Spinal cord (tissue), 10 donors: ENCODE data around the gene ARHGEF12. TPM values are rescaled to one million over a fixed set of nuclear protein-coding genes. Genes with fewer than 3 reads are reported as not detected.

ENCODE experiments used
- DNase-seq, 6 donors: peaks; one replicate each; pipeline versions ENCODE4 v3.0.0 to v3.0.0-alpha.2; 2013 to 2015; ENCODE audit warnings: low spot score in 6 of 6, low read depth in 4 of 6
- H3K27ac ChIP-seq: one replicate; pipeline ENCODE4 v1.5.1; 2013; ENCODE audit warnings: low read depth, low read length, control low read depth
- H3K27me3 ChIP-seq: one replicate; pipeline ENCODE4 v1.6.1; 2013; ENCODE audit warnings: low read length; ENCODE audit not compliant: control insufficient read depth, insufficient read depth
- H3K36me3 ChIP-seq: one replicate; pipeline ENCODE4 v1.6.1; 2013; ENCODE audit warnings: low read length; ENCODE audit not compliant: control insufficient read depth, insufficient read depth
- H3K4me1 ChIP-seq: one replicate; pipeline ENCODE4 v1.6.1; 2013; ENCODE audit warnings: low read length; ENCODE audit not compliant: control insufficient read depth, insufficient read depth
- H3K4me3 ChIP-seq: one replicate; pipeline ENCODE4 v1.5.1; 2013; ENCODE audit warnings: low read depth, low read length, control low read depth
- H3K9me3 ChIP-seq: one replicate; pipeline ENCODE4 v1.6.1; 2013; ENCODE audit warnings: low read length; ENCODE audit not compliant: control insufficient read depth, insufficient read depth
- WGBS: methylation state at CpG from one replicate; pipeline ENCODE4 v1.1.5; 2013; ENCODE audit warnings: missing lambda C conversion rate; ENCODE audit not compliant: insufficient coverage; 5-methylcytosine and 5-hydroxymethylcytosine counted together
- polyA plus RNA-seq, 2 donors: library from polyadenylated mRNA; unstranded; fragments of 120-200 nt; gene quantifications; one replicate each; pipeline ENCODE4 v1.2.1, GENCODE V29; 2013; ENCODE audit not compliant: insufficient read length in 2 of 2
- small RNA-seq: library from RNA; depleted of rRNA; stranded (forward); fragments of <200 nt; gene quantifications from one replicate; pipeline ENCODE3, GENCODE V24; 2014; ENCODE audit warnings: low replicate concordance
- total RNA-seq, 2 donors: library from RNA; depleted of rRNA in 1 of 2; stranded (reverse); fragments of 120-200 nt in 1 of 2; fragments of >200 nt in 1 of 2; gene quantifications; one replicate each; pipeline versions ENCODE4 v1.2.3 to v1.2.4, GENCODE V29; 2013 to 2014
- donor health status: healthy.

Gene ARHGEF12
- total and polyA plus RNA-seq, 4 donors = 67.9 to 179 (median 101) TPM

- no peak overlapping the region for H3K4me3 ChIP-seq
- no peaks in the 10 kb centered on the region for H3K27me3 ChIP-seq
- WGBS = 56% methylated on average over 3 of the region's 5 CpGs
- no peak overlapping the region for H3K27ac ChIP-seq
- DNase-seq = no peak
- no peaks in the 10 kb centered on the region for H3K9me3 ChIP-seq
- H3K36me3 ChIP-seq = peaks cover 8% of the 10 kb centered on the region
- peaks cover 15% of the 10 kb centered on the region for H3K4me1 ChIP-seq
Observed at GRCh38 chr11:120532832-120533196, 196.6 kb downstream of the ARHGEF12 start.

GRCh38 chr11:120536091-120536796 lies 200.0 kb downstream of the ARHGEF12 start:
- H3K4me1 ChIP-seq = peaks cover 34% of the 10 kb centered on the region
- H3K27me3 ChIP-seq = no peaks in the 10 kb centered on the region
- no peak overlapping the region for H3K4me3 ChIP-seq
- H3K27ac ChIP-seq = no peak overlapping the region
- WGBS = 61% methylated on average over 10 of the region's 13 CpGs
- peak in 1 of 6 donors; percentile 26 for DNase-seq
- peaks cover 7% of the 10 kb centered on the region for H3K36me3 ChIP-seq
- no peaks in the 10 kb centered on the region for H3K9me3 ChIP-seq

- DNase-seq = no peak
- H3K9me3 ChIP-seq = no peaks in the 10 kb centered on the region
- H3K27me3 ChIP-seq = no peaks in the 10 kb centered on the region
- H3K4me1 ChIP-seq = peaks cover 33% of the 10 kb centered on the region
- peaks cover 7% of the 10 kb centered on the region for H3K36me3 ChIP-seq
- H3K27ac ChIP-seq = no peak overlapping the region
- H3K4me3 ChIP-seq = no peak overlapping the region
- 95% methylated on average over 10 of the region's 11 CpGs for WGBS
Observed at GRCh38 chr11:120536797-120537169, 200.6 kb downstream of the ARHGEF12 start.

GRCh38 chr11:120537996-120538395 lies 201.8 kb downstream of the ARHGEF12 start:
- DNase-seq = no peak
- Histone ChIP-seq H3K27ac (no peak overlapping the region), H3K9me3 (no peaks in the 10 kb centered on the region), H3K27me3 (no peaks in the 10 kb centered on the region), H3K36me3 (peaks cover 5% of the 10 kb centered on the region), H3K4me1 (peaks cover 21% of the 10 kb centered on the region), H3K4me3 (no peak overlapping the region)
- WGBS = 73% methylated on average over 10 of the region's 12 CpGs

- no peaks in the 10 kb centered on the region for H3K9me3 ChIP-seq
- no peak for DNase-seq
- no peak overlapping the region for H3K4me3 ChIP-seq
- no peaks in the 10 kb centered on the region for H3K27me3 ChIP-seq
- no peak overlapping the region for H3K27ac ChIP-seq
- peaks cover 5% of the 10 kb centered on the region for H3K36me3 ChIP-seq
- peaks cover 21% of the 10 kb centered on the region for H3K4me1 ChIP-seq
- WGBS = 100% methylated on average over 1 of the region's 2 CpGs
Observed at GRCh38 chr11:120538707-120539106, 202.5 kb downstream of the ARHGEF12 start.

Small RNA genes lying within 50 kb of the gene (small RNA-seq; reads per million reads assigned to genes)
- 5,798 reads per million, percentile 100 among the genes with 10 or more reads in this experiment for gene RF00100

Other genes starting within 250 kb of the ARHGEF12 start
- gene TRIM29, start 198.3 kb upstream of the ARHGEF12 start, total RNA-seq = 1 to 10 TPM in 1 of 2 donors, under 1 TPM in 1; 0.94 to 1.7 TPM
- gene TRIM29, start 198.3 kb upstream of the ARHGEF12 start, polyA plus RNA-seq = 1 to 10 TPM; 1.4 to 1.9 TPM
- 10 to 100 TPM in 1 of 2 donors, 1 to 10 TPM in 1; 9.5 to 37.5 TPM for gene OAF, start 125.4 kb upstream of the ARHGEF12 start, total RNA-seq
- 10 to 100 TPM in 1 of 2 donors, 1 to 10 TPM in 1; 9.3 to 27.5 TPM for gene OAF, start 125.4 kb upstream of the ARHGEF12 start, polyA plus RNA-seq
- gene POU2F3, start 96.3 kb upstream of the ARHGEF12 start, total RNA-seq = not detected
- under 1 TPM in 1 of 2 donors, not detected in 1; 0.38 TPM for gene POU2F3, start 96.3 kb upstream of the ARHGEF12 start, polyA plus RNA-seq
- 10 to 100 TPM; 16.1 to 16.9 TPM for gene TLCD5, start 11.1 kb upstream of the ARHGEF12 start, total RNA-seq
- 10 to 100 TPM; 15.7 to 18.6 TPM for gene TLCD5, start 11.1 kb upstream of the ARHGEF12 start, polyA plus RNA-seq
- gene GRIK4, start 175.3 kb downstream of the ARHGEF12 start, total RNA-seq = 1 to 10 TPM; 5.2 to 6.1 TPM
- gene GRIK4, start 175.3 kb downstream of the ARHGEF12 start, polyA plus RNA-seq = 10 to 100 TPM; 18.4 to 23.2 TPM